Stimulated activated CD8-positive, alpha-beta memory T cell treated with anti-CD3 and anti-CD28 coated beads, Interleukin-12 subunit alpha, Interleukin-12 subunit beta, amount 100 ng/mL, for 4 hours (primary cell): ENCODE results near the gene DRAXIN.

Experiments used
- DNase-seq: peaks from one replicate; pipeline ENCODE4 v3.0.0-alpha.2; 2020; ENCODE audit warnings: low read depth

DRAXIN gene

DNA sequence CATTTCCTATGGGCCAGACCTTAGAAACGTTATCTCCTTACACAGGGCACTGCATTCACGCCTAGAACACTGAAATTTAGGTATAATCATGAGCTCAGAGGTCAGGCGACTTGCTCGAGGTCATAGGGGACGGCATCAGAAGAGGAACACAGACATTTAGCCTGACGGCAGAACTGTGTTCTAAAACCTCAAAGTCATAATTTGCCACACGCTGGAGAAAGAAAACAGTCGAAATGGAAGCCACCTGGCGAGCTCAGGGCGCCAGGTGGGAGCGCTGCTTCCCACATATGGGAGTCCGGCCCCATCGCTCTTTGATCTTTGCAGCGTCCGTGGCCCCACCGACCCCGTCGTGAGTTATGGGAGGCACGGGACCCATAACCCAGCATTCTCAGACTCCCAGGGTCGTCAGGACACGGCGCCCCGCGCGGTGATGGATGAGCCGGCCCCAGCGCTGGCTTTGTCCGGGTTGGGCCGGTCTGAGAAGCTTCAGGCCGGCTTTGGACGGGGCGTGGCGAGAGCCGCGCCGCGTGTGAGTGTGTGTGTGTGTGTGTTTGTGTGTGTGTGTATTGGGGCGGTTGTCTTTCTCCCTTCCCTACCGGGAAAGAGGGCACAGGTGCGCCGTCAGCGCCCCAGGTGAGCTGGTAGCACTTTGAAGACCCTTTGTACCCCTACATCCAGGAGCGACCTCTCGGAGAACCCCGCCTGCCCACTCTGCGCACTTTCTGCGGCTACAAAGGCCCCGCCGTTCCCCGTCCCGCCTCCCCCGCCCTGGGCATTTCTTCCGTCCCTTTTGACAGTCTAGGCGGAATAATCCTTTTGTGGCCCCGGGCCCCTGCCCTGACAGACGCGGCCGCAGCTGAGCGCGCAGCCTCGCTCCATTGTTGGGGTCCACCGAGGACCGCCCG is 861 bp upstream of the DRAXIN start:
- no peak for DNase-seq

DNA sequence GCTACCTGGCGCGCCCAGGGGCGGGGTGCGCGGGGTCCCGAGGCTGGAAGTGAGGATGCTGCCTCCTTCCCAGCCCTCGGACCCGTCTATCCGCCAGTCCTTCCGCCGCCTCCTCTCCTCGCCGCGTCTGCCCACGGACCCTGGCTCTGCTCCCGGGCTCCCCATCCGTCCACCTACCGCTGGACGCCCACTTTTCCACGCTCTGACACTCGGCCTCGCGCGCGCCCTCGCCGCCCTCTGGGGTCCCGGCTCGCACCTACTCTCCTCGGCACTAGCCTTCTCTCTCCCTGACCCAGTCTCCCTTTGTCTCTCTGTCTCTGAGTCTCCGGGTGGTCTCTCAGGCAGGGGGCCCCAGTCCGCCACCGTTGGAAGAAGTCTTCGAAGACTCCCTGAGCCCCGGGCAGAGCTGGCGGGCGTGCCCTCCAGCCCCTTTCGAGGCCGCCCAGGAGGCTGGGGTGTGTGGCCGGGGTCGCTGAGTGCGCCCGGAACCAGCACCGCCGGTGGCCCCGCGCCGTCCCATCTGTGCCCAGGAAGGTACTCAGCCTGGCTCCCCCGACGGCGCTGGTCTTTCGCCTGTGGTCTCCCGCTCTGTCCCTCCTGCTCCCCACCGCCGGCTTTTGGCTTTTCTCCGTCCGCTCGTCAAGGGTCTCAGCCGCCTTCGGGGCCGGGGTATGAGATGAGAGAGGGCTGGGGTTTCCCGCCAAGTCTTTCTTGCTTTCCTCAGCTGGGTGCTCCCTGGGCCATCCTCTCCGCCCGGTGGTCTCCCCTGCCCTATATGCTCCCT is 610 bp downstream of the DRAXIN start:
- no peak for DNase-seq

DNA sequence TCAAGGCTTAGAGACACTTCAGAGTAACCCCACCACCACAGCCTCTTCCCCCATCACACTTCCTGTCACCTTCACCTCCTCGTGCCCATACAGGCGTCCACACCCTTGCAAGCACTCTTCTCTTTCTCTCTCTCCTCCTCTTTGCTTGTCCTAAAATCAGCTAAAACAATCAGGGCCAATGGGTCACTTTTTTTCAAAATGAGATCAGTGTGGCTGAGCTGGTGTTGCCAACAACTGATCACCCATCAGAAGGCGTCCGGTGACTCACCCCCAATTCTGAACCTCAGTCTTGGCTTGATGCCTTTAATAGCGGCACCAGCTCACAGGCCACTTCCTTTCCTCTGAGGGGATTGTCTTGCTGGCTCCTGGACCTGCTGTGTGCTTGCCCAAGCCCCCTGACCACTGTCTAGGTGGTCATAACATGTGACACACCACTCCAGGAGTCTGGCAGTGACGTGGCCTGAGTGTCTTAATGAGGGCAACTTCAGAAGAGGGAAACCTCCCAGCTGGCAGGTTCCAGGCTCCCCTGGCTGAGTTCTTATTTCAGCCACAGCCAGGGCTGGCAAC is 1.6 kb downstream of the DRAXIN start:
- peak; percentile 34 for DNase-seq

DNA sequence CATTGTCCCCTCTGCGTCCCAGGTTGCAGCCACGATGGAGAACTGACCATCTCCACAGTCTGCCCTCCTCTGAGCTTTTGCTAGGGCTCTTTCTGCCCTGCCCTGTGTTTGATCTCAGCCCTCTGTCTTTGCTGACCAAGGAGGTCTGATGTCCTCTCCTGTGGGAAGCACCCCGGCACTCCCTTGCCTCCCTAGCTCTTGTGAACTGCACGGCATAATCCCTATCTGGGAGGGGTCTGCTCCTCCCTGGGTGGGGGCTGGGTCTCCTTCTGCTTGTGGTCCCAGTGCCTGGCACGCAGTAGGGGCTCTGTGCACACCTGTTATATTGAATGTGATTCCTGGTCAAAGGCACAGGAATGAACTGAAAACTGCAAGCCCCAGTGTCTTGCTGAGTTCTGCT is 2.4 kb downstream of the DRAXIN start:
- no peak for DNase-seq

DNA sequence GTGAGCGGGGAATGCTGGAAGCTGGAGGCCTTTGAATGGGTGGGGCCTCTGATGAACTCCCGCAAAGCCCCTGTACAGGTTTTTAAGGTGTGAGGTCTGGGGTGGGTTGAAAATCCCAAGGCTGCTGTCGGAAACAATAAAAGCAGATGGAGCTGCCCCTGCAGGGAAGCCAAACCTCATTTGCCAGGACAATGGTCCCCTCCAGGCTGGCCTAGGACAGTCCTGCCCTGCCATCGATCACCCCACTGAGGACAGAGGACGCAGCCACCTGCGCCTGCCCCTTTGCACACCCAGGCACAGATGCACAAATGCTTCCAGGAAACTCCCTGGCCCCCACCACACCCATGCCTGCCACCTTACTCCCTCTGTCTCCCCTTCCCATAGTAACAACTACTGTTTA is 4.4 kb downstream of the DRAXIN start:
- no peak for DNase-seq

DNA sequence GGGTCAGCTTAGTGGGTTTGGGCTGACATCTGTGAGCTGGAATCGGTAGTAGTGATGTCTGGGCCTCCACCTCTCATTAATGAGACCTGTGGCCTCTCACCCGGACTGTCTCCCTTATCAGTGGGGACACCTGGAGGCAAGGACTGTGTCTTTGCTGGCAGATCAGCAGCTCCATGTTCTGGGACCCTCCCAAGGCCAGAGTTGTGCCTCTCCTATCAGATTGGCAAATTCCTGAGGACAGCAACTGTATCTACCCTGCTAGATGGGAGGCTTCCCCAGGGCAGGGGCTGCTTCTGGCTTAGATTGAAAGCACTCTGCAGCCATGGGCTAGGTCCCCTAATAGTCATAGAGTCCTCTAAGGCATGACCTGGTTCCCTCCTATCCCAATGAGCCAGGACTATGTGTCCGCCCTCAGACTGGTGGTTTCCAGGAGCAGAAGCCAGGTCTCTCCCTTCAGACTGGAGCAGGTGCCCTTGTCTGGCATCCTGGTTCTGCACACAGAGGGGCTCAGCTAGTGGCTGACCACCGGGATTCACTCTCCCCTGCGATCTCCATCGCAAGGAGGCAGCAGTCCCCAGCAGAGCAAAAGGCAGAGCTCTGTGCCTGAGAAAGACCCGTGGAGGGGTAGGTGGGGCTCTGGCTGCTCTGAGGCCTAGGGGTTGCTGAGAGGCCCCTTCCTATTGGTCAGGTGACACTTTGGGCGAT is 5.8 kb downstream of the DRAXIN start:
- no peak for DNase-seq

DNA sequence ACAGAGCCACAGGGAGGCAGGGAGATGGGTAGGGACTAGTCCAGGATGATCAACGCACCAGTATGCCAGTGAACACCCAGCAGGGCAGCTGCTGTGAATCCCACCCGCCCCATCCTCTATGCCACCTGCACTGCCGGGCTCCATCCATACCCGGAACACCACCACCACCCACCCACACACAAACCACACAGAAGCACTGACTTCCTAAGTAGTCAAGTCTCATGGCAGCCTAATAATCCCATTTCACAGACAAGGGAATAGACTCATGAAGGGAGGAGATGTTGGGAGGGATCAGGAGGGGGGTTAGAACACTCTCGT is 6.3 kb downstream of the DRAXIN start:
- no peak for DNase-seq

DNA sequence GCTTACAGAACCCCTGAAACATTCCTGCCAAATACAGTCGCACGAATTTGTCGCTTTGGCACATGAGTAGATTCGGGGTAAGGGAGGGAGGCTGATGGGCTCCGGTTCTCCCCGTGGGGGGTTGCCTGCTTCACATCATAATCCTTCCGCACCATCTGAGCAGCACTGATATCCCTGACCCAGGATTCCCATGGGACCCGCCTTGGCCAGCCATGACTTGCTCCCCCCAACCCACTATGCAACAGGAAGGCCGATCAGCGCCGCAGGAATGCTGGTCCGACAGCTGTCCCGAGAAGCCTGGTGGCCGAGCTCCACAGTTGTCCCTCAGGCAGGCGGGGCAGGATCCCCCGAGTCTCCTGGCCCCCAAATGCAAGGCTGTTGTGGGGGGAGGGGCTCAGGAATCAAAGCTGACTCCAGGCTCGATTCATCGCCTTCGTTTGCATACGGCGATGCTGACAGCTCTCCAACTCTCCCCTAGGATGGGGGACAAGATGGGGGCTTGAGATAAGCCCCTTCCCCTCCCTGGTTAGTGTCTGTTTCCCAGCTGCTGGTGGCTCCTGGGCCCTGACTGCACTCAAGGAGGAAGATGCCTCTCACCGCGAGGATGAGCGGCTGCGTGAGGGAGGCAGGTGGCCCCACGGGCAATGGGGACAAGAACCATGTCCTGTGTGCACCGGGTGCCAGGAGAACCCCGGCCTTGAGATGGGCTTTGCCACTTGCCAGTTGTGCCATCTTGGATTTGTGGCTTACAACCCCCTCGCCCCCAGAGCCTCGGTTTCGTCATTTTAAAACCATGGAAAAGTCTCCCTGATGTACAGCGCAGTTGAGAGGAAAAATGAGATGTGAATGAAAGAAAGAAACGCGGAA is 9.3 kb downstream of the DRAXIN start:
- DNase-seq, result no peak

DNA sequence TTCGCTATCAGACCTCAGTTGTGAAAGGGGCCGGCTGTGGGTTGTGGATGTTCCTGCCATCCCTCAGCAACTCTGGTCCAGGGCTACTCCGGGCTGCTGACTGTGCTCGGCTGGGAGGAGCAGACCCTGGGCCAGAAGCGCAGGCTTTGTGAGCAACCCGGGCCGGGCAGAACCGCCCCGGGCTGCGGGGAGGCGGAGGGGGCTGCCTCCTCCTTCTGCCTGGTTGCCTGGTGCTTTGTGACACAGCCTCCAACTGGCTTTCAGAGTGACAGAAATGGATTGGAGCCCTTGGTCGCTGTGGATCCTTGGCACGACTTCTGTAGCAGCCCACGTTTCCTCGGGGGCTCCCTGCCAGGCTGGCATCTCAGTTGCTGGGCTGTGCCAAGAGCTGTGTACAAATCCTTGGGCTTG is 10.0 kb downstream of the DRAXIN start:
- no peak for DNase-seq

DNA sequence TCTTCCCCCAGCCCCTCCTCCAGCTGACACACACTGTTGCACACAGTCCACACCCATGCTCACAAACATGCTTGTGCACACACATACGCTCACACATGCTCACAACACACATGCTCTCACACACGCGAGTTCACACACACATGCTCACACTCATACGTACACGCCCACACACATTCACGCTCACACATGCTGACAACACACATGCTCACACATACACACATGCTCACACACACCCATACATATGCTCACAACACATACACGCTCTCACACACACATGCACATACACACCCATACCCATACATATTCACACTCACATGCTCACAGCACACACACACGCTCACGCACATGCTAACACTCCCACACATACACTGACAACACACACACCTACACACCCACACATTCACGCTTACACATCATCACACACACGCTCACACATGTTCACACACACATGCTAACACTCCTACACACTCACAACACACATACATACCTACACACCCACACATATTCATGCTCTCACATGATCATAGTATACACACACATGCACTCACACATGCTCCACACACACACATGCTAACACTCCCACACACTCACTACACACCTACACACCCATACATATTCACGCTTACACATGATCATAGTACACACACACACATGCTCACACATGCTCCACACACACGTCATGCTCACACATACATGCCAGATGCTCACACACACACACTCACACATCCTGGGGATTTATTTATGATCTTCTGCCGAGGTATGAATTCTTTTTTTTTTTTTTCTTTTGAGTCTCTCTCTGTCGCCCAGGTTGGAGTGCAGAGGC is 10.7 kb downstream of the DRAXIN start:
- DNase-seq, result no peak

DNA sequence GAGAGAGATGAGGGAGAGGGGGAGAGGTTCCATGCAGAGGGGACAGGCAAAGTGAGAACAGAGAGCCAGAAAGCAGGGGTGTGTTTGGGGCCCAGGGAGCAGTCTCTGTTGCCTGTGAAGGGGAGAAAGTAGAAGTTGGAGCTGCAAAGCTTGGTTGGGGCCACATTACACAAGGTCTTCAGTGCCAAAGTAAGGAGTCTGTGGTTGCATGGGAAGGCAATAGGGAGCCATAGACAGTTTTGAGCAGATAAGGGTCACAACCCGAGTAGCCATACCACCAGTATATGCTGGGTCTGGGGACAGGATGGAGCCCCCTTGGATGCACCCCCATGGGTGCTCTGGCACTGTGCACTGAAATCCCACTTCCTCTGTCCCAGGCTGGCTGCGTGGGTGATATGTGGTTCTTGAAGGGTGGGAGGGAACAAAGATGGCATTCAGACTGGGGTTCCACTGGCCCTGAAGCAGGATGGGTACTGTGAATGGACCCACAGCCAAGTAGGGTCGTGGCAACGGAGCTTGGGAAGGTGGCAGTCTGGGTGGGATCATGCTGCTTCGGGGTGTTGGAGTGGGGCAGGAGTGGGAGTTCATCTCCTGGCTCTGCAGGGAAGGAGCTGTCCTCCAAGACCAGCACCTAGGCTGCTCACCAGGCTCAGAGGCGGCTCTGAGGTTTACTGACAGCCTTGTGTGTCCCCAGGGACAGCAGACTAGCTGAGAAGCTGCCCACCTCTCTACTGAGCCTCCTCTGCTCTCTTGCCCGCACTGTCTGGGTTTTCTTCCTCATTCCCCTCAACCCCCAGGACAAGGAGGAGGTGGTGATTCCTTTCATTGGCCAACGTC is 12.1 kb downstream of the DRAXIN start:
- no peak for DNase-seq

DNA sequence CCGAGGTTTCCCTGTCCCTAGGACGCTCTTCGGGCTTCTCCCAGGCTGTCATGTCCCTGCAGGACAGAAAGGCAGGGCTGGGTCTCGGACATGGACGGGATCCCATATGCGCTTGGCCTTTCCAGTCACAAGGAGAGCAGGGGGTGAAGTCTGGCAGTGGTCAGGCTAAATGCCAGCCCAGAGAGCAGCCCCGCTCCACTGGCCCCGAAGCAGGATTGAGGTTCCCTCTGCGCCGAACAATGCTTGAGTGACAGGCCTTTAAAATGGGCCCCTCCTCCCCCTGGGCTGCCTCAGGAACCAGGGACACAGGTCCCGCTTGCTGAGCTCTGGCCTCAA is 12.7 kb downstream of the DRAXIN start:
- no peak for DNase-seq

DNA sequence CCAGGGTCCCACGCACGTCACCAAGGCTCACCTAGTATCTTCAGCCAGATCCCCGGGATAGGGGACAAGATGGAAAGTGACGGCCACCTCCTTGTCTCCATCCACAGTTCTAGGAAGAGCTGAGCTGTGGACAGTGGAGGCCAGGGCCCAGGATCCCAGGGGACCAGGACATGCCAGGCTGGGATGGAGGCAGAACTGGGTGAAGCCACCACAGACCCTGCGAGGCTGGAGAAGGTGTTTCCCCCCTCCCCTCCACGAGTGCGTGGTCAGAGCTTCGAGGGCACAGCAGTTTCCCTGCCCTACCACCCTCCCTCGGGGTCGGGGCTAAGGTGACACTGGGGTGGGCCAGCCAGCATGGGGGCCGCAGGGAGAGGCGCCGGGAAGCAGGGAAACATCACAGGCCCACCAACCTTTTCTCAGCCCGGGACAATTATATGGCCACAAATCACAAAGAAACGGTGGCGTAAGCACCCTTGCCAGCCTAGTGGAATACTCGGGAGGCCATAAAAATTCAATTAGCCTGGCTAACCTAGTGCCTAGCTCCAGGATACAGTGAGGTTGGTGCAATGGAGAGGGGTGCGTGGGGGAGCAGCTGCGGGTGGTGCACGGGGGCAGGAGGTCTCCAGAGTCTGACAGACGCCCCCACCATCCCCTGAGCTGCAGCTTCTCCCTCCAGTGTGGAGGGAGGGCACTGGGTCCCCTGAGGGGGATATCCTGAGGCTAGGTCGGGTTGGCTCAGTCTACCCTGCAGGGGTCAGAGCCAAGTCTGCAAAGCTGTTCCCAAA is 13.4 kb downstream of the DRAXIN start:
- DNase-seq, result no peak

DNA sequence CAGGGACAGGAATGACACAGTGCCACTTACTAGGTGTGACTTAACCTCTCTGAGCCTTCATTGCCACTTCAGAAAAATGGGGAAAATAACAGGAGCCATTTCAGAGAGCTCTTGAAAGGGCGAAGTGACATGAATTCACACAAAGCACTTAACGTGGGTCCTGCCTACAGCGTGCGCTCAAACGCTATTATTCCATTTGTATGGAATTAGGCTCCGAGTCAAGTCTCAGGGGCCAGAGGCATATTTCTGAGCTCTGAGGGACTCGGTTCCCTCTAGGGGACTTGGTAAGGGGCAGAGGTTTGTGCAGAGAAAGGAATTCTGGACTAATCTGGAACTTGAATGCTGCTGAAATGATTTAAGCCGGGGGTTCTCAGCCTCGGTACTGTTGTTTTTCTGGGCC is 14.1 kb downstream of the DRAXIN start:
- no peak for DNase-seq

DNA sequence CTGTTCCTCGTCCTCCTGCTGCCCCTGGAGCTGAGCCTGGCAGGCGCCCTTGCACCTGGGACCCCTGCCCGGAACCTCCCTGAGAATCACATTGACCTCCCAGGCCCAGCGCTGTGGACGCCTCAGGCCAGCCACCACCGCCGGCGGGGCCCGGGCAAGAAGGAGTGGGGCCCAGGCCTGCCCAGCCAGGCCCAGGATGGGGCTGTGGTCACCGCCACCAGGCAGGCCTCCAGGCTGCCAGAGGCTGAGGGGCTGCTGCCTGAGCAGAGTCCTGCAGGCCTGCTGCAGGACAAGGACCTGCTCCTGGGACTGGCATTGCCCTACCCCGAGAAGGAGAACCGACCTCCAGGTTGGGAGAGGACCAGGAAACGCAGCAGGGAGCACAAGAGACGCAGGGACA is 14.8 kb downstream of the DRAXIN start:
- no peak for DNase-seq

DNA sequence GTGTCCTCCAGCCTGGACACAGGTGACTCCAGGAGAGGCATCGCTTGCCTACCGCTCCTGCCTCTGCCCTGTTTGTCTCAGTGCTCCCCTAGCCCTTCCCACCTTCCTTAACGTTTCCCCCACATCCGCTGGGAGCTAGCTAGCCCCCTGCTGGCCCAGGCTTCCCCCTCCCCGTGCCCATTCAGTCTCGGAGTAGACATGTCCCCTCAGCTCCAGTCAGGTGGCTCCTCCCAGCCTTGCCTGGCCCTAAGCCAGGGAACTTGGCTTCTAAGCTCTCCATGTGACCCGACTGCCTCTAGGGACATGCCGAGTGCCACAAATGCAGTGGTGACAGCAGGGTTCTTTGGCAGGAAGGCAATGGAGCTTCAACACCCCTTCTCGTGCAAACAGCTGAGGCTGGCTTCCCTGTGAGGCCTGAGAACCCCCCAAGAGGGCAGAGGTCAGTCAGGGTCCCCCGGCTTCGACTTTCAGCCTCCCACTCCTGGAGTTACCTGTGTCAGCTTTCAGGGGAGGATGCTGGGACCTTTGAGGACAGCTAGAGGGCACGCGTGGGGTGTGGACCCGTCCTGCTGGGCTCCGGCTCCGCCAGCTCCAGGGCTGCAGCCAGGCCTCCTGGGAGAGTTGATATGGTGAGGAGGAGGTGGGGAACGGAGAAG is 16.2 kb downstream of the DRAXIN start:
- DNase-seq, result no peak

DNA sequence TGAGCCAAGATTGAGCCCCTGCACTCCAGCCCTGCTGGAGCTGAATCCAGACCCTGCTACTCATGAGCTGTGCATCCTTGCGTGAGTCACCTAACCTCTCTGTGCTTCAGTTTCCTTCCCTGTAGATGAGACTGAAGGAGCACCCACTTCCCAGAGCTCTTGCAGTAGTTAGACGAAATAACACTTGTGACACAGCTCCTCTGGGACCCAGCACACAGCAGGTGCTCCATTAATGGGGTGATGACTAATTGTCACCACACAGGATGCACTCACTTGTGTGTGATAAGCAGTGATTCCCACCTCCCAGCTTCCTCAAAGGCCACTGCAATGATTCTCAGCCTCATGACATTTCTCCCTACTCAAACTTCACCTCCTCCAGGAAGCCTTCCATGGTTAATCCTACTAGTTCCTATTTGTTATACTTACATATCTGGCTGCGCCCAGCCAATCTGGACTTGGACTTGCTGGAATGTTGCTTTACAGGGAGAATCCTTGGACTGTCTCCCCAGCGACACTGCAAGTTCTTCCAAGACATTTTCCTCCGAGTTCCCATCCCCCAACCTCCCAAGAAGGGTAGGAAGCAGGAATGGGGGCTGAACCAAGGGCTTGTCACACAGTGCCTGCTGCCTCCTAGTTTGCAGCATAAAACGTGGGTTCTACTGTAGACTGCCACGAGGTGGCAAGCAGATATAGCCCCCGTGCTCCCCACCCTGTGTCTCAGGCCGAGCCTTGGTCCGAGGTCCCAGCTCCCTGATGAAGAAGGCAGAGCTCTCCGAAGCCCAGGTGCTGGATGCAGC is 17.2 kb downstream of the DRAXIN start:
- DNase-seq, result no peak

DNA sequence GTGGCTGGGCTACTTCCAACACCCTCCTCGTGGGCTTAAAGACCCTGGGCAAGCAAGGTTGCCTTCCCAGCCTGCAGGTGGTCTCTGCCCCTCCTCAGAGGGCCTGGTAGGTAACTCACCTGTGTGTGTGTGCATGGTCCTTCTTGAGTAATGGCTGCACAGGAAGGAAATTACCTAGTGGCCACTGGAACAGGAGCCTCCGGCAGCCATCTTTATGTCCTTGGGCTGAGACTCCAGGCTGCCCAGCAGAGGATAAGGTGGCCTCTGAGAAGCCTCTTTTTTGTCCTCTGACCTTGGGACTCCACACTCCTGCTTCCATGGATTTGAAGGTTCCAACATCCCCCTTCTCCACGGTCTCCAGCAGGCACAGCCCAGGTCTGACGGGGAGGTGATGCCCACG is 20.0 kb downstream of the DRAXIN start:
- no peak for DNase-seq
